GM12878 (cell line): ENCODE data around the gene PTX4.

Source experiments
- BHLHE40 ChIP-seq, 2 experiments: fragments of 450-650 bp in 1 of 2; IDR thresholded peaks; 2 replicates each; pipeline ENCODE4 v1.6.1; 2011 to 2017; ENCODE audit warnings: low read depth in 2 of 2, borderline replicate concordance in 1 of 2, improper control_type of control experiment in 1 of 2, low read length in 1 of 2, mild to moderate bottlenecking in 1 of 2
- CBFB ChIP-seq: IDR thresholded peaks from 2 replicates; pipeline ENCODE4 v1.6.1; 2016; ENCODE audit warnings: antibody characterized with exemption, low read depth
- ETV6 ChIP-seq, 2 experiments: fragments of 450-650 bp in 1 of 2; IDR thresholded peaks in 1 of 2; conservative IDR thresholded peaks in 1 of 2; 2 replicates each; pipeline ENCODE4 v1.6.1; 2014; ENCODE audit warnings: antibody characterized with exemption in 1 of 2, borderline replicate concordance in 1 of 2, low read depth in 1 of 2, mild to moderate bottlenecking in 1 of 2, moderate library complexity in 1 of 2
- SMAD5 ChIP-seq: IDR thresholded peaks from 2 replicates; pipeline ENCODE4 v1.6.1; 2016; ENCODE audit warnings: antibody characterized with exemption, low read depth
- TF ChIP-seq, protein P1 (sequence below), 3 experiments: IDR thresholded peaks in 2 of 3; conservative IDR thresholded peaks in 1 of 3; 2 replicates each; pipeline ENCODE4 v1.5.1; 2011; ENCODE audit warnings: low read depth in 3 of 3, low read length in 3 of 3, mild to moderate bottlenecking in 3 of 3, control low read depth in 2 of 3, moderate library complexity in 2 of 3, inconsistent platforms in 1 of 3, mixed read lengths in 1 of 3; ENCODE audit not compliant: control insufficient read depth in 2 of 3, insufficient read depth in 1 of 3; ENCODE audit errors: extremely low read depth in 1 of 3
- TF ChIP-seq, protein P2 (sequence below): fragments of 450-650 bp; IDR thresholded peaks from 2 replicates; pipeline ENCODE4 v1.6.1; 2017; ENCODE audit warnings: antibody characterized with exemption, mild to moderate bottlenecking, moderate library complexity

DNA sequence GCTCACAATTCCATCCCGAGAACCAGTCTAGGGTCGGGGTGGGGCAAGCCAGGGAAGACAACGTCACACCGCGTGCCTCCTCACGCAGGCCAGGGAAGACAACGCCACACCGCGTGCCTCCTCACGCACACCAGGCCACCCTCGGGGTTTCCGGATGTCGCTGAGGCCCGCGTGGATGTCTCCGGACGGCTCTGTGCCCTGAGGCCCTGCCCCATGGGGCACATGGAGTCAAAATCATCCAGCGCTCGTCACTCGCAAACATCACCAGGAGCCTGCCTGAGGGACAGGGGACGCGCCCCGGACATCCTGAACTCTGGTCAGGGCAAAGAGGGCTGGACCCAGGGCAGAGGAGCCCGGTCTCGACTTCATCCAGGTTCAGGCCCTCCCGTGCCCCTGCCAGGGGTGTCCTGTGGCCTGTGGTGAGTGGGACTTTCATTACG lies 48.4 kb upstream of the PTX4 start:
- TF ChIP-seq BHLHE40 (IDR thresholded peaks at IDR 0.05; ENCODE audit: borderline replicate concordance in 1 of 2, low read depth in 2 of 2, low read length in 1 of 2) (no peak), SMAD5 (no peak), ETV6 (conservative IDR thresholded peaks at IDR 0.05 in 1 of 2, IDR thresholded peaks at IDR 0.05 in 1 of 2; ENCODE audit: borderline replicate concordance in 1 of 2, low read depth in 1 of 2) (no peak), CBFB (no peak)
- TF ChIP-seq, protein P1, sequence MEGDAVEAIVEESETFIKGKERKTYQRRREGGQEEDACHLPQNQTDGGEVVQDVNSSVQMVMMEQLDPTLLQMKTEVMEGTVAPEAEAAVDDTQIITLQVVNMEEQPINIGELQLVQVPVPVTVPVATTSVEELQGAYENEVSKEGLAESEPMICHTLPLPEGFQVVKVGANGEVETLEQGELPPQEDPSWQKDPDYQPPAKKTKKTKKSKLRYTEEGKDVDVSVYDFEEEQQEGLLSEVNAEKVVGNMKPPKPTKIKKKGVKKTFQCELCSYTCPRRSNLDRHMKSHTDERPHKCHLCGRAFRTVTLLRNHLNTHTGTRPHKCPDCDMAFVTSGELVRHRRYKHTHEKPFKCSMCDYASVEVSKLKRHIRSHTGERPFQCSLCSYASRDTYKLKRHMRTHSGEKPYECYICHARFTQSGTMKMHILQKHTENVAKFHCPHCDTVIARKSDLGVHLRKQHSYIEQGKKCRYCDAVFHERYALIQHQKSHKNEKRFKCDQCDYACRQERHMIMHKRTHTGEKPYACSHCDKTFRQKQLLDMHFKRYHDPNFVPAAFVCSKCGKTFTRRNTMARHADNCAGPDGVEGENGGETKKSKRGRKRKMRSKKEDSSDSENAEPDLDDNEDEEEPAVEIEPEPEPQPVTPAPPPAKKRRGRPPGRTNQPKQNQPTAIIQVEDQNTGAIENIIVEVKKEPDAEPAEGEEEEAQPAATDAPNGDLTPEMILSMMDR (IDR thresholded peaks at IDR 0.05 in 2 of 3, conservative IDR thresholded peaks at IDR 0.05 in 1 of 3; ENCODE audit: control insufficient read depth in 2 of 3, extremely low read depth in 1 of 3, insufficient read depth in 1 of 3, low read depth in 3 of 3, low read length in 3 of 3), result no peak
- TF ChIP-seq, protein P2, sequence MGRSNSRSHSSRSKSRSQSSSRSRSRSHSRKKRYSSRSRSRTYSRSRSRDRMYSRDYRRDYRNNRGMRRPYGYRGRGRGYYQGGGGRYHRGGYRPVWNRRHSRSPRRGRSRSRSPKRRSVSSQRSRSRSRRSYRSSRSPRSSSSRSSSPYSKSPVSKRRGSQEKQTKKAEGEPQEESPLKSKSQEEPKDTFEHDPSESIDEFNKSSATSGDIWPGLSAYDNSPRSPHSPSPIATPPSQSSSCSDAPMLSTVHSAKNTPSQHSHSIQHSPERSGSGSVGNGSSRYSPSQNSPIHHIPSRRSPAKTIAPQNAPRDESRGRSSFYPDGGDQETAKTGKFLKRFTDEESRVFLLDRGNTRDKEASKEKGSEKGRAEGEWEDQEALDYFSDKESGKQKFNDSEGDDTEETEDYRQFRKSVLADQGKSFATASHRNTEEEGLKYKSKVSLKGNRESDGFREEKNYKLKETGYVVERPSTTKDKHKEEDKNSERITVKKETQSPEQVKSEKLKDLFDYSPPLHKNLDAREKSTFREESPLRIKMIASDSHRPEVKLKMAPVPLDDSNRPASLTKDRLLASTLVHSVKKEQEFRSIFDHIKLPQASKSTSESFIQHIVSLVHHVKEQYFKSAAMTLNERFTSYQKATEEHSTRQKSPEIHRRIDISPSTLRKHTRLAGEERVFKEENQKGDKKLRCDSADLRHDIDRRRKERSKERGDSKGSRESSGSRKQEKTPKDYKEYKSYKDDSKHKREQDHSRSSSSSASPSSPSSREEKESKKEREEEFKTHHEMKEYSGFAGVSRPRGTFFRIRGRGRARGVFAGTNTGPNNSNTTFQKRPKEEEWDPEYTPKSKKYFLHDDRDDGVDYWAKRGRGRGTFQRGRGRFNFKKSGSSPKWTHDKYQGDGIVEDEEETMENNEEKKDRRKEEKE, result no peak
